GM18868 (cell line): Measurements from ENCODE around the gene FRMD5.

Source experiments
- ATAC-seq: cut with Tn5 transposase; IDR thresholded peaks from one replicate; pipeline ENCODE4 v1.9.1; 2021; ENCODE audit warnings: mild to moderate bottlenecking, moderate library complexity; ENCODE audit not compliant: unreplicated experiment

The FRMD5 gene

GRCh38 chr15:43931790-43932435, 263.2 kb downstream of the FRMD5 start:
- no peak for ATAC-seq

- no peak for ATAC-seq
These were observed 264.0 kb downstream of the FRMD5 start for GRCh38 chr15:43931119-43931518.

- ATAC-seq, result no peak
These were observed 264.5 kb downstream of the FRMD5 start for GRCh38 chr15:43930556-43930955.

GRCh38 chr15:43930079-43930478, 265.0 kb downstream of the FRMD5 start:
- ATAC-seq, result no peak

DNA sequence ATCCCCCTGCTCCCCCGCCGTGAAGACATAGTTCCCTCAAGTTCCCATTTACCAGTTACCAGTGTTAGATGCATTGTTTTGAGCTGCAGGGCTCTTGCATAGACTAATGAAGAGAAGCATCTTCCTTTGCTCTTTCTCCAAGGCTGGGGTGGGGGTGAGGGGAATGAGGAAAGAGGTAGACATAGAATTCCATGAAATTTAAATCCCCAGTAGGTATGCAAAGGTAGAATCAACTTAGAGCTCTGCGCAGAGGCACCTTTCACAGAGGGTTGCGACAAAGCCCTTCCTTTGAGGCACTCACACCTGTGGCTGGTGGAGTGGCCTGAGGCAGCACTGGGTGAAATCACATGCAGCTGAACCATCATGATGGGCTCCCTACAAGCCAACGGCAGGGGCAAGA, 266.9 kb downstream of the FRMD5 start:
- ATAC-seq, result no peak

GRCh38 chr15:43927203-43927602, 267.9 kb downstream of the FRMD5 start:
- no peak for ATAC-seq

DNA sequence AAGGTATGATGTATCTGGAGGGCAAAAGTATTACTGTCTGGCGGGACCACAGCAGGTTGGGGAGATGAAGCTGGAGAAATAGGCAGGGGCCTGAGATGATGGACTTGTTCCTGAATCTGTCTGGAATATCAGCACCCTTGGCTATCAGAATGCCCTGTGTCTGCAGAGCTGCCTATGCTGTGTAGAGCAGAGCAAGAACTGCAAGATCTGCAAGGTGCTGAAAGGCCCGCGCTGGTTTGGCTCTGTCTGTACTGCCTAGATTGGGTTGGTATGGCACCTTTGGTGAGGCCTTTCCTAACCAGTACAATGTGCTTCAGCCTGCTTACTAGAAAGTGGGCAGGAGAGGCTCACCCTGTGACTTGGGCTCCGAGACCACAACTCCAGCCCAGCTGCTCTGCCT, 271.5 kb downstream of the FRMD5 start:
- ATAC-seq, result no peak

DNA sequence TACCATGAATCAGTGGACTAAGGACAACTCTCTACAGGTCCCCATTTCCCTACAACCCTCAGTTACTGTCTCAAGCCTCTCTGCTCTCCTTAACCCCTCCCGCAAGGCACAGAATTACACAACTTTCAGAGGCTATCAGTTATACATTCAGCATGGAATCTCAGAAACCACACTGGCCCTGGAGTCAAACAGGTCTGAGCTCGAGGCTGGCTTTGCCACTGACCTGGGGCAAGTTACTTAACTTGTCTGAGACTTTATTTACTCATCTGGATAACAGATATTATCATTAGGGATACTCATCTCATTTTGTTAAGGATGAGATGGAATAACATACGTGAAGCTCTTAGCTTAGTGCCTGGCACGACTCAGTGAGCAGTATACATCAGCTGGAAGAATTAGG, 273.1 kb downstream of the FRMD5 start:
- ATAC-seq, result no peak

DNA sequence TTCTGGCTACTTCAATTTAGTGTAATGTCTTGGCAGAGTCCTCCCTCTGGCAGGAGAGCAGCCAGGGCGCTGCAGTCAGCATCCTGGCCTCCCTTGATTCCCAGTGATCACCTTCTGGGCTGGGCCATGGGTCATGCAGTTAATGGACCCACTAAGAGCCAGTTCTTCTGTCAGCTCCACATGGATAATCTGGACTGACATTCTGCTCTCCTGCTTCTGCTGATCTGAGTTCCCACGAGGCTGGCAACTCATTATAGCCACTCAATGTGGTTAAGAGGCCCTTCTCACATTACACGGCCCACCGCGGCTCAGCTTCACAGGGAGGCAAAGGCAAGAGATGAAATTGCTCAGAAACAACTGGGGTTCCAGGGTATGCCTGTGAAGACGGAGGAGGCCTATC, 274.3 kb downstream of the FRMD5 start:
- ATAC-seq, result no peak

- no peak for ATAC-seq
These were observed 274.8 kb downstream of the FRMD5 start for GRCh38 chr15:43920254-43920600.

- ATAC-seq, result no peak
These were observed 275.4 kb downstream of the FRMD5 start for GRCh38 chr15:43919540-43920253.

- no peak for ATAC-seq
These were observed 276.4 kb downstream of the FRMD5 start for GRCh38 chr15:43918717-43919116.

- no peak for ATAC-seq
These were observed 278.8 kb downstream of the FRMD5 start for GRCh38 chr15:43916326-43916660.

GRCh38 chr15:43915631-43916325, 279.3 kb downstream of the FRMD5 start:
- ATAC-seq, result no peak

GRCh38 chr15:43913941-43914340, 281.1 kb downstream of the FRMD5 start:
- no peak for ATAC-seq

DNA sequence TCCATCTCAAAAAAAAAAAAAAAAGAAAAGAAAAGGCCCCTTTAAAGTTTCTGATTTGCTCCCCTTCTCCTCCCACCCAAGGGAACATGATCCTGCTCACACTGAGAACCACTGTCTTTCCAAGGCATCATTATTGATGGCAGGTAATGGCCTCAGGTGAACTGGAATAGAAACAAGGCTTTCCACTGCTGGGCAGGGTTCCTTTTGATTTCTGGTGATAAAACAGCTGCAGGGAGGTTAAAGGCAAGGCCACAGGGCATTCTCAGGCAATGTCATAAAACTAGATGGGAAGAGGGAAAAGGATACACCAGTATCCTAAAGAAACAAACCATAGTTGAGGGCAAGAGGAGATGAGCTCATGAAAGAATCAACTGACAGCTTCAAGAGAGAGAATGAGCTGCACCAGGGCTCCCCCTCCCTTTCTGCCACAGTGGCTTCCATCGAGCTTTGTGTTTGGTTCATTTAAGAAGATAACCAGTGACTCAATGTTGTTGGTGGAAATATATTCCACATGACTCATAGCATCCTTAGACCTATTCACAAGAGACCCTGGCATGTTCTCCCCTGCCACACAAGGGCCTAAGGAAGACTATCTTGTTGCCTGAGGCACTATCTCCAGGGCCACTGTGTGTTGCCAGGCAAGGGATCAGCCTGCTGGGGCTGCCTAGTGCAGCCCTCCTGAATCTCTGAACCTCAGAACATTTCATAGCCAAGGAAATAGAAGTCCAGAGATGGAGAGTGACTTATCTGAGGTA, 281.9 kb downstream of the FRMD5 start:
- no peak for ATAC-seq

GRCh38 chr15:43912208-43912607, 282.9 kb downstream of the FRMD5 start:
- no peak for ATAC-seq

DNA sequence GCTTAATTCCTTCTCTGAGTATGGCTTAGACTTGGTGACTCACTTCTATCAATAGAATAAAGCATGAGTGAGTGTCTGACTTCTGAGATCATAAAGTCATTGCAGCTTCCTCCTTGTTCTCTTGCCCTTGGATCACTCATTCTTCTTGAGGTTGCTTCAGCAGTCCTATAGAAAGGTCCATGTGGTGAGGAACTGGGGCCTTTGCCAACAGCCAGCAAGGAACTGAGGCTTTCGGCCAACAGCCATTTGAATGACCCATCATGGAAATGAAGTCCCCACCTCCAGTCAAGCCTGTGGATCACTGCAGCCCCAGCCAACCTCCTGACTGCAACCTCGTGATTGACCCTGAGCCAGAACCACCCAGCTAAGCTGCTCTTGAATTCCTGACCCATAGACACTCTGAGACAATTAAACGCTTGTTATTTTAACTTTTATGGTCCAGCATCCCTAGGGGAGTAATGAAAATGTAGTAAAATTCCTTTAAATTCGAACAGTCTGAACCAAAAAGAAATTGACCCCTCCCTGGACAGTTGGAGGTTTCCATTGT, 283.8 kb downstream of the FRMD5 start:
- ATAC-seq, result no peak

GRCh38 chr15:43908516-43909050, 286.5 kb downstream of the FRMD5 start:
- ATAC-seq, result no peak

DNA sequence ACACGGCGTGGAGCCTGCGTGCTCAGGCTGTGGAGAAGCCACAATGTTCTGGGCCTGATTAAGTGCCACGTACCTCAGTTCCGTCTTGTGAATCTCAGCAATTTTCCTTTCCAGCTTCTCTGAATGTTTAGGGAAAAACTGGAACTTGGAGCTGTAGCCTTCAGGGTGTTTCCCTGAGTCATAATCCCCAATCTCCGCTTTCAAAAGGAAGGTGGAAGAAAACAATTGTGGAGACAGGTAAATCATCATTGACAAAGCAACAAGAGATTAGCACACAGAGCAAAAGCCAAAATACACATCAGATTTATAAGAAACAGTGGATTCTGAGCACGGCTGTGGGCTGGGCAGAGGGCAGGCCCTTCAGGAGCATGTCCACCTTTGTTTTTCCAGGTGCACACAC, 289.3 kb downstream of the FRMD5 start:
- no peak for ATAC-seq

GRCh38 chr15:43903864-43904290, 291.2 kb downstream of the FRMD5 start:
- peak; percentile 56 for ATAC-seq
